GM19351 (cell line): Measurements from ENCODE around the gene MTUS2.
"Not testable (repeated sequence)": the region's sequence is repeated elsewhere in the genome, so short reads cannot be mapped to it uniquely, and the experiment has no call there.

Source experiments
- ATAC-seq: cut with Tn5 transposase; IDR thresholded peaks from one replicate; pipeline ENCODE4 v1.9.1; 2021; ENCODE audit warnings: mild to moderate bottlenecking, moderate library complexity; ENCODE audit not compliant: unreplicated experiment

The MTUS2 gene

GRCh38 chr13:28955264-28955966, 135.3 kb downstream of the MTUS2 start:
- ATAC-seq = no peak

- no peak for ATAC-seq
Observed at GRCh38 chr13:28958018-28958417, 137.9 kb downstream of the MTUS2 start.

- no peak for ATAC-seq
Observed at GRCh38 chr13:28958441-28958840, 138.3 kb downstream of the MTUS2 start.

GRCh38 chr13:28964052-28964451, 143.9 kb downstream of the MTUS2 start:
- ATAC-seq = no peak

GRCh38 chr13:28964803-28965202, 144.7 kb downstream of the MTUS2 start:
- no peak for ATAC-seq

GRCh38 chr13:28967029-28967915, 147.1 kb downstream of the MTUS2 start:
- ATAC-seq = no peak

GRCh38 chr13:28976195-28976594, 156.1 kb downstream of the MTUS2 start:
- ATAC-seq = no peak

GRCh38 chr13:28976636-28977035, 156.5 kb downstream of the MTUS2 start:
- ATAC-seq = no peak

- ATAC-seq = no peak
Observed at GRCh38 chr13:28978574-28978973, 158.4 kb downstream of the MTUS2 start.

- ATAC-seq = no peak
Observed at GRCh38 chr13:28981530-28981929, 161.4 kb downstream of the MTUS2 start.

- no peak for ATAC-seq
Observed at GRCh38 chr13:28983641-28984040, 163.5 kb downstream of the MTUS2 start.

GRCh38 chr13:28984326-28984725, 164.2 kb downstream of the MTUS2 start:
- ATAC-seq = no peak

- no peak for ATAC-seq
Observed at GRCh38 chr13:28984825-28985224, 164.7 kb downstream of the MTUS2 start.

GRCh38 chr13:28990378-28990777, 170.2 kb downstream of the MTUS2 start:
- not testable (repeated sequence) for ATAC-seq

GRCh38 chr13:28991764-28992163, 171.6 kb downstream of the MTUS2 start:
- no peak for ATAC-seq

GRCh38 chr13:29000826-29001225, 180.7 kb downstream of the MTUS2 start:
- no peak for ATAC-seq

- ATAC-seq = no peak
Observed at GRCh38 chr13:29005035-29005762, 185.1 kb downstream of the MTUS2 start.

- ATAC-seq = no peak
Observed at GRCh38 chr13:29005763-29006120, 185.6 kb downstream of the MTUS2 start.

GRCh38 chr13:29006359-29006850, 186.3 kb downstream of the MTUS2 start:
- no peak for ATAC-seq

- ATAC-seq = no peak
Observed at GRCh38 chr13:29008296-29008695, 188.2 kb downstream of the MTUS2 start.

GRCh38 chr13:29020314-29020713, 200.2 kb downstream of the MTUS2 start:
- ATAC-seq = no peak
